Keratinocyte (primary cell): Measurements from ENCODE around the gene HS3ST2. TPM values are rescaled to one million over a fixed set of nuclear protein-coding genes. Genes with fewer than 3 reads are reported as not detected.

Experiments
- DNase-seq: peaks from one replicate; pipeline ENCODE4 v3.0.0-alpha.2; 2011; ENCODE audit warnings: low read depth, missing footprints, low spot score
- FAIRE-seq: peaks from 2 replicates; lab custom pipeline; 2011; peaks lifted over from hg19 to GRCh38; lab: Jason Lieb, UNC
- H2AFZ ChIP-seq: 2 replicates; pipeline ENCODE4 v1.6.0; 2012; ENCODE audit warnings: low read length, control low read depth, inconsistent platforms; ENCODE audit not compliant: control insufficient read depth
- H3K27ac ChIP-seq: 2 replicates; pipeline ENCODE4 v1.5.1; 2011; ENCODE audit warnings: low read length; ENCODE audit not compliant: control insufficient read depth, insufficient read depth
- H3K27me3 ChIP-seq: 3 replicates; pipeline ENCODE4 v1.6.0; 2011; ENCODE audit warnings: low read length; ENCODE audit not compliant: control insufficient read depth, insufficient read depth; ENCODE audit errors: extremely low read depth
- H3K36me3 ChIP-seq, 2 experiments: 2 replicates in 1 of 2; 3 replicates in 1 of 2; pipeline ENCODE4 v1.5.1; 2011; ENCODE audit warnings: low read length in 2 of 2, mild to moderate bottlenecking in 1 of 2; ENCODE audit not compliant: control insufficient read depth in 2 of 2, insufficient read depth in 2 of 2; ENCODE audit errors: extremely low read depth in 1 of 2
- H3K4me1 ChIP-seq: 3 replicates; pipeline ENCODE4 v1.5.1; 2011; ENCODE audit warnings: low read length; ENCODE audit not compliant: control insufficient read depth, insufficient read depth; ENCODE audit errors: extremely low read depth
- H3K4me2 ChIP-seq: 3 replicates; pipeline ENCODE4 v1.6.0; 2011; ENCODE audit warnings: low read depth, low read length; ENCODE audit not compliant: control insufficient read depth, insufficient read depth; ENCODE audit errors: extremely low read depth
- H3K4me3 ChIP-seq, 3 experiments: fragments of 200-600 bp in 1 of 3; sonication (generic) in 1 of 3; 2 replicates in 2 of 3; 3 replicates in 1 of 3; pipeline ENCODE4 v1.5.1; 2011 to 2016; ENCODE audit warnings: low read length in 3 of 3, mild to moderate bottlenecking in 3 of 3, control low read depth in 2 of 3, inconsistent platforms in 1 of 3, low read depth in 1 of 3, mixed read lengths in 1 of 3, mixed run types in 1 of 3, moderate library complexity in 1 of 3; ENCODE audit not compliant: control insufficient read depth in 2 of 3, insufficient read depth in 2 of 3; ENCODE audit errors: extremely low read depth in 1 of 3
- H3K79me2 ChIP-seq: 2 replicates; pipeline ENCODE4 v1.6.0; 2012; ENCODE audit warnings: low read length; ENCODE audit not compliant: control insufficient read depth, insufficient read depth
- H3K9ac ChIP-seq: 3 replicates; pipeline ENCODE4 v1.6.0; 2011; ENCODE audit warnings: low read length; ENCODE audit not compliant: control insufficient read depth, insufficient read depth; ENCODE audit errors: extremely low read depth
- H3K9me1 ChIP-seq: 3 replicates; pipeline ENCODE4 v1.6.0; 2011; ENCODE audit warnings: low read length; ENCODE audit not compliant: control insufficient read depth, insufficient read depth; ENCODE audit errors: extremely low read depth
- H3K9me3 ChIP-seq: 2 replicates; pipeline ENCODE4 v1.5.1; 2012; ENCODE audit warnings: low read depth, low read length; ENCODE audit not compliant: control insufficient read depth
- H4K20me1 ChIP-seq: 3 replicates; pipeline ENCODE4 v1.6.0; 2011; ENCODE audit warnings: low read length; ENCODE audit not compliant: control insufficient read depth, insufficient read depth; ENCODE audit errors: extremely low read depth
- CTCF ChIP-seq, 3 experiments: IDR thresholded peaks in 1 of 3; conservative IDR thresholded peaks in 1 of 3; optimal IDR thresholded peaks in 1 of 3; 2 replicates in 2 of 3; 3 replicates in 1 of 3; pipeline versions ENCODE3 to v1.5.1; 2011; ENCODE audit warnings: low read length in 3 of 3, mild to moderate bottlenecking in 3 of 3, moderate library complexity in 2 of 3, control low read depth in 1 of 3, inconsistent platforms in 1 of 3; ENCODE audit not compliant: insufficient read depth in 2 of 3; ENCODE audit errors: extremely low read depth in 1 of 3
- EZH2 ChIP-seq: IDR thresholded peaks from one replicate; pipeline ENCODE4 v1.6.1; 2012; ENCODE audit warnings: inconsistent platforms, mild to moderate bottlenecking, low read length, moderate library complexity
- dilution Hi-C: fragments of 300-500 bp; cut with MboI; formaldehyde crosslinking; loops from one replicate; pipeline ENCODE4 v1.7.0; 2020; ENCODE audit warnings: low sequenced_read_pairs; ENCODE audit not compliant: extremely low pct_ligation_motif_present
- polyA plus RNA-seq, 5 experiments: library from polyadenylated mRNA; depleted of rRNA in 3 of 5; stranded (reverse) in 3 of 5; stranded (forward) in 1 of 5; unstranded in 1 of 5; fragments of >200 nt; gene quantifications; 1 replicate in 1 of 5; 2 replicates in 3 of 5; 3 replicates in 1 of 5; pipeline versions ENCODE4 v1.2.1 to v1.2.3, GENCODE V29; 2011 to 2012; ENCODE audit warnings: missing spikeins in 2 of 5, low read depth in 1 of 5, low replicate concordance in 1 of 5

Gene HS3ST2
- polyA plus RNA-seq, 1 donor (not counting 4 experiments of a cell fraction or from before 2014, with no cell fraction given): 6.3 TPM

DNA sequence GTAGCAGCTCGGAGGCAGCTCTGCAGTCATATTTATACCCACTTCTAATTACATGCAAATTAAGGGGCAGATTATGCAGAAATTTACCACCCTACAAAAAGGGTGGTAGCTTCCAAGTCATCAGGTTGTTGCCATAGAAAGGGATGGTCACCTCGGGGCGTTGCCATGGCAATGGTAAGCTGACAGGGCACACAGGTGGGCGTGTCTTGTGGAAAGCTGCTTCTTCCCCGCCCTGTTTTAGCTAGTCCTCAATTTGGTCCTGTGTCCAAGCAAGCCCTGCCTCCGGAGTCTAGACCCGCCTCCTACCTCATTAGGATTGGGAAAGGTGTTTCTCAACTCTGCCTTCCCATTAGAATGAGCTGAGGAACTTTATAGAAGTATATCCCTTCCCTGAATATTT lies 98.7 kb downstream of the HS3ST2 start:
- Histone ChIP-seq H4K20me1 (no peaks in the 10 kb centered on the region), H3K9me3 (no peaks in the 10 kb centered on the region), H3K4me3 (no peak overlapping the region), H3K79me2 (no peaks in the 10 kb centered on the region), H3K36me3 (peaks cover 3 to 7% of the 10 kb centered on the region in 2 experiments), H3K4me2 (no peak overlapping the region), H2AFZ (no peak overlapping the region), H3K27ac (no peak overlapping the region), H3K9ac (no peak overlapping the region), H3K4me1 (no peaks in the 10 kb centered on the region), H3K9me1 (no peaks in the 10 kb centered on the region), H3K27me3 (no peaks in the 10 kb centered on the region)
- TF ChIP-seq CTCF (optimal IDR thresholded peaks at IDR 0.05 in 1 of 3, IDR thresholded peaks at IDR 0.05 in 1 of 3, conservative IDR thresholded peaks at IDR 0.05 in 1 of 3; ENCODE audit: extremely low read depth in 1 of 3, insufficient read depth in 2 of 3, low read length in 3 of 3): no peak
- DNase-seq (no peak), FAIRE-seq (no peak)
- dilution Hi-C loops: no loop called here

- Histone ChIP-seq H3K4me2 (no peak overlapping the region), H4K20me1 (no peaks in the 10 kb centered on the region), H3K4me1 (no peaks in the 10 kb centered on the region), H3K4me3 (no peak overlapping the region), H3K79me2 (no peaks in the 10 kb centered on the region), H3K9me3 (no peaks in the 10 kb centered on the region), H3K9ac (no peak overlapping the region), H3K27ac (no peak overlapping the region), H3K27me3 (no peaks in the 10 kb centered on the region), H2AFZ (no peak overlapping the region), H3K36me3 (peaks cover 3 to 7% of the 10 kb centered on the region in 2 experiments), H3K9me1 (no peaks in the 10 kb centered on the region)
- FAIRE-seq: no peak
- TF ChIP-seq EZH2 (no peak), CTCF (optimal IDR thresholded peaks at IDR 0.05 in 1 of 3, IDR thresholded peaks at IDR 0.05 in 1 of 3, conservative IDR thresholded peaks at IDR 0.05 in 1 of 3; ENCODE audit: extremely low read depth in 1 of 3, insufficient read depth in 2 of 3, low read length in 3 of 3) (no peak)
- dilution Hi-C loops: no loop called here
- no peak for DNase-seq
Measured at GRCh38 chr16:22915003-22915402, 101.0 kb downstream of the HS3ST2 start.
